Panc1 (cell line): ENCODE data around the gene METTL16.

Source experiments
- POLR2AphosphoS5 ChIP-seq: IDR thresholded peaks from 2 replicates; pipeline ENCODE4 v1.6.1; 2012; ENCODE audit warnings: mild to moderate bottlenecking, low read depth, low read length, moderate library complexity
- TCF7L2 ChIP-seq: IDR thresholded peaks from 2 replicates; pipeline ENCODE4 v1.6.1; 2011; ENCODE audit warnings: mild to moderate bottlenecking, low read depth, low read length, inconsistent platforms
- TF ChIP-seq, protein P1 (sequence below): fragments of 450-650 bp; IDR thresholded peaks from 2 replicates; pipeline ENCODE4 v1.5.1; 2017; ENCODE audit warnings: mild to moderate bottlenecking

DNA sequence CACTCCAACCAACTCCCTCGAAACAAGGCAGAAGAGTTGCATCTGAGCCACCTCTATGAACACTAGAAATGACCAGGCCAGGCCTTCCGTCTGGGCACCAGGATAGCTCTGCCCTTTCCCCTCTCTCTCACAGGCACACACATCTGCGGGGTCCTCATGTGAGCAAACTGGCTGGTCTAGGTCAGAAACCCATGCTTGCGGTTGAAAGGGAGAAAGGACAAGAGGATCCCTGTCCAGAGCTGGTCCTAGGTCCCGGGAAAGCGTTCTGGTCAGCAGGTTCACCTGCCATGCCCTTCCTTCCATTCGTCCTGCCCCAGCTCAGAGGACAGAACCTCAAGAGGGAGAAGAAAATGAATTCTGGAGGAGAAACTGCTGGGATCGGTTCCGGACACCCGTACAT, 113.5 kb downstream of the METTL16 start:
- TF ChIP-seq, protein P1, sequence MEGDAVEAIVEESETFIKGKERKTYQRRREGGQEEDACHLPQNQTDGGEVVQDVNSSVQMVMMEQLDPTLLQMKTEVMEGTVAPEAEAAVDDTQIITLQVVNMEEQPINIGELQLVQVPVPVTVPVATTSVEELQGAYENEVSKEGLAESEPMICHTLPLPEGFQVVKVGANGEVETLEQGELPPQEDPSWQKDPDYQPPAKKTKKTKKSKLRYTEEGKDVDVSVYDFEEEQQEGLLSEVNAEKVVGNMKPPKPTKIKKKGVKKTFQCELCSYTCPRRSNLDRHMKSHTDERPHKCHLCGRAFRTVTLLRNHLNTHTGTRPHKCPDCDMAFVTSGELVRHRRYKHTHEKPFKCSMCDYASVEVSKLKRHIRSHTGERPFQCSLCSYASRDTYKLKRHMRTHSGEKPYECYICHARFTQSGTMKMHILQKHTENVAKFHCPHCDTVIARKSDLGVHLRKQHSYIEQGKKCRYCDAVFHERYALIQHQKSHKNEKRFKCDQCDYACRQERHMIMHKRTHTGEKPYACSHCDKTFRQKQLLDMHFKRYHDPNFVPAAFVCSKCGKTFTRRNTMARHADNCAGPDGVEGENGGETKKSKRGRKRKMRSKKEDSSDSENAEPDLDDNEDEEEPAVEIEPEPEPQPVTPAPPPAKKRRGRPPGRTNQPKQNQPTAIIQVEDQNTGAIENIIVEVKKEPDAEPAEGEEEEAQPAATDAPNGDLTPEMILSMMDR = no peak
- no peak for TF ChIP-seq TCF7L2
- no peak for TF ChIP-seq POLR2AphosphoS5
